SK-N-SH (cell line): ENCODE results near the gene PAQR6. TPM values are rescaled to one million over a fixed set of nuclear protein-coding genes. Genes with fewer than 3 reads are reported as not detected.

ENCODE experiments used
- CTCF ChIA-PET: fragments of 300-600, 350-600 bp; formaldehyde crosslinking; extraction: SDS; loops from one replicate; lab custom pipeline; 2021; lab: Yijun Ruan, JAX
- POLR2A ChIA-PET: fragments of 350-600 bp; sonication (Branson Sonifier 250); formaldehyde crosslinking; extraction: SDS; loops from one replicate; lab custom pipeline; 2020; ENCODE audit warnings: antibody characterized with exemption, inconsistent platforms; lab: Yijun Ruan, JAX
- DNase-seq: peaks from one replicate; pipeline ENCODE4 v3.0.0; 2012
- H2AFZ ChIP-seq: fragments of 200-600 bp; sonication (generic); 2 replicates; pipeline ENCODE4 v1.8.1; 2016; ENCODE audit warnings: antibody characterized with exemption, mild to moderate bottlenecking, low read depth
- H3F3A ChIP-seq: fragments of 200-600 bp; sonication (generic); replicated peaks from 2 replicates; pipeline ENCODE3; 2016; ENCODE audit warnings: antibody characterized with exemption, mild to moderate bottlenecking; ENCODE audit not compliant: insufficient read depth
- H3K27ac ChIP-seq, 2 experiments: fragments of 200-500 bp in 1 of 2; fragments of 200-600 bp in 1 of 2; sonication (Bioruptor generic) in 1 of 2; sonication (generic), shearing (Covaris generic) in 1 of 2; 2 replicates each; pipeline versions ENCODE4 v1.5.1 to v1.6.1; 2014 to 2016; ENCODE audit warnings: low read depth in 2 of 2, inconsistent platforms in 1 of 2, low read length in 1 of 2, mild to moderate bottlenecking in 1 of 2, mixed read lengths in 1 of 2
- H3K27me3 ChIP-seq: fragments of 200-600 bp; sonication (generic), shearing (Covaris generic); 2 replicates; pipeline ENCODE4 v1.6.1; 2016; ENCODE audit warnings: mixed run types; ENCODE audit not compliant: insufficient read depth
- H3K36me3 ChIP-seq, 2 experiments: fragments of 200-500 bp in 1 of 2; fragments of 200-600 bp in 1 of 2; sonication (Bioruptor generic) in 1 of 2; sonication (generic) in 1 of 2; replicated peaks in 1 of 2; 2 replicates each; pipeline versions ENCODE3 to v1.5.1; 2014 to 2016; ENCODE audit warnings: low read length in 1 of 2, mild to moderate bottlenecking in 1 of 2; ENCODE audit not compliant: insufficient read depth in 2 of 2, control insufficient read depth in 1 of 2
- H3K4me1 ChIP-seq, 2 experiments: fragments of 200-500 bp in 1 of 2; fragments of 200-600 bp in 1 of 2; sonication (Bioruptor generic) in 1 of 2; sonication (generic), shearing (Covaris generic) in 1 of 2; 2 replicates each; pipeline versions ENCODE4 v1.5.1 to v1.6.1; 2014 to 2016; ENCODE audit warnings: low read depth in 1 of 2, low read length in 1 of 2, mixed run types in 1 of 2; ENCODE audit not compliant: insufficient read depth in 2 of 2, control insufficient read depth in 1 of 2
- H3K4me2 ChIP-seq: fragments of 200-600 bp; sonication (generic), shearing (Covaris generic); 2 replicates; pipeline ENCODE4 v1.6.1; 2017; ENCODE audit warnings: mixed run types
- H3K4me3 ChIP-seq, 2 experiments: fragments of 200-500 bp in 1 of 2; fragments of 200-600 bp in 1 of 2; sonication (Bioruptor generic) in 1 of 2; sonication (generic), shearing (Covaris generic) in 1 of 2; 2 replicates each; pipeline versions ENCODE4 v1.5.1 to v1.8.1; 2014 to 2016; ENCODE audit warnings: low read depth in 2 of 2, inconsistent platforms in 1 of 2, low read length in 1 of 2, mild to moderate bottlenecking in 1 of 2, mixed read lengths in 1 of 2, moderate library complexity in 1 of 2
- H3K79me2 ChIP-seq: fragments of 200-600 bp; sonication (generic); 2 replicates; pipeline ENCODE4 v1.8.1; 2017; ENCODE audit warnings: mild to moderate bottlenecking; ENCODE audit not compliant: insufficient read depth
- H3K9ac ChIP-seq: fragments of 200-600 bp; sonication (generic); 2 replicates; pipeline ENCODE4 v1.6.1; 2017; ENCODE audit warnings: mixed run types
- H3K9me2 ChIP-seq: fragments of 200-600 bp; sonication (generic); 2 replicates; pipeline ENCODE4 v1.6.1; 2017; ENCODE audit warnings: mixed run types
- H3K9me3 ChIP-seq: fragments of 200-600 bp; sonication (generic); 2 replicates; pipeline ENCODE4 v1.6.1; 2017; ENCODE audit warnings: mixed run types, mild to moderate bottlenecking, moderate library complexity
- H4K20me1 ChIP-seq: fragments of 200-600 bp; sonication (generic); 2 replicates; pipeline ENCODE4 v1.6.1; 2017; ENCODE audit warnings: mild to moderate bottlenecking, mixed run types; ENCODE audit not compliant: insufficient read depth
- CTCF ChIP-seq: fragments of 200-600 bp; sonication (generic); IDR thresholded peaks from 2 replicates; pipeline ENCODE4 v1.6.1; 2017; ENCODE audit warnings: antibody characterized with exemption, mild to moderate bottlenecking, moderate library complexity
- FOSL2 ChIP-seq: IDR thresholded peaks from 2 replicates; pipeline ENCODE4 v1.4.0; 2012; ENCODE audit warnings: low read depth, mild to moderate bottlenecking, moderate library complexity, borderline replicate concordance
- FOXJ3 ChIP-seq: sonication (generic); formaldehyde crosslinking; IDR thresholded peaks from 2 replicates; pipeline ENCODE4 v1.5.1; 2020; ENCODE audit warnings: mild to moderate bottlenecking, missing genetic modification reagents
- FOXM1 ChIP-seq: IDR thresholded peaks from 2 replicates; pipeline ENCODE4 v1.4.0; 2012; ENCODE audit warnings: low read depth, mild to moderate bottlenecking
- GABPA ChIP-seq: IDR thresholded peaks from 2 replicates; pipeline ENCODE4 v1.4.0; 2012; ENCODE audit warnings: low read depth, mild to moderate bottlenecking
- GATA2 ChIP-seq: sonication (generic); formaldehyde crosslinking; IDR thresholded peaks from 2 replicates; pipeline ENCODE4 v1.5.0; 2020; ENCODE audit warnings: mild to moderate bottlenecking, missing genetic modification reagents
- JUND ChIP-seq: IDR thresholded peaks from 2 replicates; pipeline ENCODE4 v1.4.0; 2012
- MAX ChIP-seq: IDR thresholded peaks from 2 replicates; pipeline ENCODE4 v1.4.0; 2012; ENCODE audit warnings: low read depth
- MEF2A ChIP-seq: IDR thresholded peaks from 2 replicates; pipeline ENCODE4 v1.4.0; 2012; ENCODE audit warnings: low read depth, borderline replicate concordance
- MXI1 ChIP-seq: IDR thresholded peaks from 2 replicates; pipeline ENCODE4 v1.6.1; 2012; ENCODE audit warnings: mild to moderate bottlenecking, low read depth, low read length, improper control_type of control experiment
- NFIC ChIP-seq: IDR thresholded peaks from 2 replicates; pipeline ENCODE4 v1.4.0; 2012; ENCODE audit warnings: borderline replicate concordance
- PBX3 ChIP-seq: IDR thresholded peaks from 2 replicates; pipeline ENCODE4; 2012
- RAD21 ChIP-seq: IDR thresholded peaks from 2 replicates; pipeline ENCODE4 v1.6.1; 2012; ENCODE audit warnings: mild to moderate bottlenecking, low read length
- RCOR1 ChIP-seq: fragments of 150-350 bp; IDR thresholded peaks from 2 replicates; pipeline ENCODE4 v1.6.1; 2017; ENCODE audit warnings: antibody characterized with exemption, low read length
- SIN3A ChIP-seq: IDR thresholded peaks from 2 replicates; pipeline ENCODE4 v1.6.1; 2012; ENCODE audit warnings: low read depth, mild to moderate bottlenecking, low read length, moderate library complexity, borderline replicate concordance
- TCF12 ChIP-seq: IDR thresholded peaks from 2 replicates; pipeline ENCODE4 v1.4.0; 2012
- TEAD4 ChIP-seq: IDR thresholded peaks from 2 replicates; pipeline ENCODE4 v1.4.0; 2012; ENCODE audit warnings: mild to moderate bottlenecking, borderline replicate concordance; ENCODE audit not compliant: insufficient read depth
- YY1 ChIP-seq: IDR thresholded peaks from 2 replicates; pipeline ENCODE4 v1.4.0; 2012; ENCODE audit warnings: low read depth, mild to moderate bottlenecking
- WGBS: methylation state at CpG from one replicate; pipeline ENCODE4 v1.1.6; 2017; ENCODE audit warnings: low lambda C conversion rate; 5-methylcytosine and 5-hydroxymethylcytosine counted together
- polyA plus RNA-seq, 3 experiments: library from polyadenylated mRNA; depleted of rRNA; stranded (reverse); fragments of >200 nt; gene quantifications; 2 replicates each; pipeline ENCODE4 v1.2.3, GENCODE V29; 2012
- TF ChIP-seq, protein P1 (sequence below): fragments of 150-350 bp; IDR thresholded peaks from 2 replicates; pipeline ENCODE4 v1.6.1; 2016; ENCODE audit warnings: mild to moderate bottlenecking, low read depth, low read length
- TF ChIP-seq, protein P2 (sequence below): IDR thresholded peaks from 2 replicates; pipeline ENCODE4 v1.4.0; 2012; ENCODE audit warnings: low read depth, borderline replicate concordance

The PAQR6 gene
- polyA plus RNA-seq, 1 of the 3 experiments (the other 2 are of a cell fraction): 2.4 TPM

GRCh38 chr1:156283521-156283920 lies 35.7 kb upstream of the PAQR6 start:
- POLR2A ChIA-PET: interaction anchor here (1.0 to 2.3 kb wide), 6 partner anchors 8 to 71 kb away, joined by 3 to 9 read pairs (median 6); partner anchors contain the start of genes GLMP and PMF1
- peak overlapping the region; percentile 69 to 86; a peak in 3 of 4 replicates for H3K27ac ChIP-seq
- DNase-seq: no peak
- H2AFZ ChIP-seq: peak overlapping the region; percentile 95
- TF ChIP-seq TCF12: no peak
- no peak for TF ChIP-seq RCOR1
- TF ChIP-seq, protein P1, sequence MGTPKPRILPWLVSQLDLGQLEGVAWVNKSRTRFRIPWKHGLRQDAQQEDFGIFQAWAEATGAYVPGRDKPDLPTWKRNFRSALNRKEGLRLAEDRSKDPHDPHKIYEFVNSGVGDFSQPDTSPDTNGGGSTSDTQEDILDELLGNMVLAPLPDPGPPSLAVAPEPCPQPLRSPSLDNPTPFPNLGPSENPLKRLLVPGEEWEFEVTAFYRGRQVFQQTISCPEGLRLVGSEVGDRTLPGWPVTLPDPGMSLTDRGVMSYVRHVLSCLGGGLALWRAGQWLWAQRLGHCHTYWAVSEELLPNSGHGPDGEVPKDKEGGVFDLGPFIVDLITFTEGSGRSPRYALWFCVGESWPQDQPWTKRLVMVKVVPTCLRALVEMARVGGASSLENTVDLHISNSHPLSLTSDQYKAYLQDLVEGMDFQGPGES: no peak
- TF ChIP-seq GABPA: no peak
- no peak for TF ChIP-seq SIN3A
- no peak for TF ChIP-seq NFIC
- TF ChIP-seq FOXM1: no peak
- no peak for TF ChIP-seq CTCF
- TF ChIP-seq YY1: no peak
- TF ChIP-seq, protein P2, sequence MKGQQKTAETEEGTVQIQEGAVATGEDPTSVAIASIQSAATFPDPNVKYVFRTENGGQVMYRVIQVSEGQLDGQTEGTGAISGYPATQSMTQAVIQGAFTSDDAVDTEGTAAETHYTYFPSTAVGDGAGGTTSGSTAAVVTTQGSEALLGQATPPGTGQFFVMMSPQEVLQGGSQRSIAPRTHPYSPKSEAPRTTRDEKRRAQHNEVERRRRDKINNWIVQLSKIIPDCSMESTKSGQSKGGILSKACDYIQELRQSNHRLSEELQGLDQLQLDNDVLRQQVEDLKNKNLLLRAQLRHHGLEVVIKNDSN: no peak
- no peak for TF ChIP-seq MEF2A
- no peak for TF ChIP-seq JUND
- no peak for TF ChIP-seq PBX3
- TF ChIP-seq MAX: no peak
- no peak for TF ChIP-seq MXI1
- no peak for TF ChIP-seq FOSL2
- no peak for TF ChIP-seq GATA2 (CRISPR knock-in tag)
- no peak for TF ChIP-seq TEAD4
- TF ChIP-seq RAD21: no peak
- TF ChIP-seq FOXJ3: no peak
- H3K9me2 ChIP-seq: no peaks in the 10 kb centered on the region
- H3K4me3 ChIP-seq: peak overlapping the region; percentile 67 to 87
- WGBS: 75% methylated on average over 1 of the region's 1 CpG
- peak overlapping the region; percentile 84 for H3K9ac ChIP-seq
- peaks cover 15% of the 10 kb centered on the region in 2 experiments for H3K36me3 ChIP-seq
- H3F3A ChIP-seq: peaks cover 14% of the 10 kb centered on the region
- H3K4me2 ChIP-seq: peak overlapping the region; percentile 88
- H3K27me3 ChIP-seq: no peaks in the 10 kb centered on the region
- H4K20me1 ChIP-seq: peaks cover 31% of the 10 kb centered on the region
- CTCF ChIA-PET: interaction anchor here (0.7 to 3.9 kb wide), 13 partner anchors 10 to 217 kb away, joined by 3 to 18 read pairs (median 4); partner anchors contain the start of gene VHLL
- H3K4me1 ChIP-seq: peaks cover 10 to 17% of the 10 kb centered on the region in 2 experiments; a peak in 2 of 4 replicates
- no peaks in the 10 kb centered on the region for H3K9me3 ChIP-seq
- H3K79me2 ChIP-seq: peaks cover 52% of the 10 kb centered on the region
